Inflammatory macrophage treated with lipopolysaccharide for 4 hours (primary cell): ENCODE measurements around the gene ZC3H4.
"Not testable (repeated sequence)": the region's sequence is repeated elsewhere in the genome, so short reads cannot be mapped to it uniquely, and the experiment has no call there.

ENCODE experiments used
- DNase-seq: peaks from one replicate; pipeline ENCODE4 v3.0.0-alpha.2; 2020

Gene ZC3H4

DNA sequence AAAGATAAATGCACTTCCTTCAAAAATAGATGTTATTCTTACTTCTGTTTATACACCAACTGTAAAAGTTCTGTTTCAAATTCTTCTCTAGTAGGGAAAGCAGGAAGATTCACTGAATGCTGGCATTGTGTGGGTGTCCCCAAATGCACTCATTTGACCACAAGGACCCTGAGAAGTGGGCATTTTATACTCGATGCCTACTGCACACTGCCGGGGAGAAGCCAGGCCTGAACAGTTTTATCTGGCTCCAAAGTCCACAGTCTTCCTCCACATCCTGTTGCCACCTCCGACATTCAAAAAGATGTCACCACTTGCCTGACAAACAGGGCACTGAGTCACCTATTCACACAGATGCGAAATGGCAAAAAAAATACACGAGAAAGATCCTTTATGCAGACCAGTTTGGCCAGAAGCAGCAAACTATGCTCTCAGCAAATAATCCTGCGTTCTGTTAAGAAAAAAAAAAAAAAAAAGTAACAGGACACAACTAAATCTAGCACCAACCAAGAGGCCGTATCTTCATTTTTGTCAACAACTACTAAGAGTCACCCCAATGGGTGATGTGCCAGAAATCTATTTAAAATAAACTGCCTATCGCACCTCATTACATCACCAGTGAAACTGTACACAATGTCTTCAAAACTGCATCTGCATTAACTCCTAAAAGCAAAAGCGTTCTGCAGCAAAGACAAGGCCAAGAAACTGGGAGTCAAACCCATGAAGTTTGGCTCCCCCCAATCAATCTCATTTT lies 6.2 kb downstream of the ZC3H4 start:
- DNase-seq, result peak; percentile 41

GRCh38 chr19:47106821-47107201 lies 6.8 kb downstream of the ZC3H4 start:
- peak; percentile 37 for DNase-seq

DNA sequence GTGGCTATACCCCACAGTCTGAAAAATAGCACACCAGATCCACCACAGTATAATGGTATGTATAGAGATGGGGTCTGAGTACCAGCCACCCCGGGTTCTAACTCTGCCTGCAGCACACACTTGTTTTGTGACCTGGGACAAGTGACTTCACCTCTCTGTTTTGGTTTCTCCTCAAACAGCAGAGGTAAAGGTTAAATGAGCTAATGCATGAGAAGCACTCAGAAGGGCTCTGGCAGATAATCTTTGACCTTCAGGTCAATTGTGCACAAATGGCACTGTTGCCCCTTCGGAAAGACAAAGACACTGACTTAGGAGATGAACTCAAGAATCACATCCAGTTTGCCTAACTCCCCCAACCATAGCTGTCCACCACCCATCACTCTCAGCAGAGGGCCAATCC lies 7.7 kb downstream of the ZC3H4 start:
- no peak for DNase-seq

GRCh38 chr19:47104680-47105079 lies 8.9 kb downstream of the ZC3H4 start:
- no peak for DNase-seq

GRCh38 chr19:47102346-47103060 lies 11.1 kb downstream of the ZC3H4 start:
- DNase-seq, result no peak

DNA sequence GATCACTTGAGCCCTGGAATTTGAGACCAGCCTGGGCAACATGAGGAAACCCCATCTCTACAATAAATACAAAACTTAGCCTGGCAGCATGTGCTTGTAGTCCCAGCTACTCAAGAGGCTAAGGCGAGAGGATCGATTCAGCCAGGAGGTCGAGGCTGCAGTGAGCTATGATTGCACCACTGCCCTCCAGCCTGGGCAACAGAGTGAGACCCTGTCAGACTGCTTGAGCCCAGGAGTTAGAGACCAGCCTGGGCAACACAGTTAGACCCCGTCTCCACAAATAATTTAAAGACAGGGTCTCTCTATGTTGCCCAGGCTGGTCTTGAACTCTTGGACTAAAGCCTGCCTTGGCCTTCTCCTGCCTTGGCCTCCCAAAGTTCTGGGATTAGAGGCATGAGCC lies 12.5 kb downstream of the ZC3H4 start:
- DNase-seq, result not testable (repeated sequence)

DNA sequence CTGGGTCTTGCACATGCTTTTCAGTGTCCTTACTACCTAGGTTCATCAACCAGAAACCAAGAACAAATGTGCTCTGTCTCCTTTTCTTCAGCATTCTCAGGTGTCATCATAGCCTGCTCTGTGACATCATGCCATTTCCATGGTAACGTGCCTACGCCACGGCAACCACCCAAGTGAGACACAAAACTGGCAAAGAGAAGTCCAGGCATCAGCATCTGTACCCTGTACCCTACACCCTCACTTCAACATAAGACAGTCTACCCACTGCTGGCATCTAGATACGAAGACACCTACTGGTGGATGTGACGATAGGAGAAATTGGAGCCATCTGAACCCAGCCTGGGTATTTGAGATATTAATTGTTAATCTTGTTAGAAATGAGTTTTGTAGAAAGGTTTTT lies 13.3 kb downstream of the ZC3H4 start:
- no peak for DNase-seq

GRCh38 chr19:47099576-47100050 lies 14.0 kb downstream of the ZC3H4 start:
- no peak for DNase-seq

GRCh38 chr19:47098608-47099007 lies 15.0 kb downstream of the ZC3H4 start:
- DNase-seq, result no peak

- DNase-seq, result peak; percentile 74
Measured at GRCh38 chr19:47097396-47098201, 16.0 kb downstream of the ZC3H4 start.

DNA sequence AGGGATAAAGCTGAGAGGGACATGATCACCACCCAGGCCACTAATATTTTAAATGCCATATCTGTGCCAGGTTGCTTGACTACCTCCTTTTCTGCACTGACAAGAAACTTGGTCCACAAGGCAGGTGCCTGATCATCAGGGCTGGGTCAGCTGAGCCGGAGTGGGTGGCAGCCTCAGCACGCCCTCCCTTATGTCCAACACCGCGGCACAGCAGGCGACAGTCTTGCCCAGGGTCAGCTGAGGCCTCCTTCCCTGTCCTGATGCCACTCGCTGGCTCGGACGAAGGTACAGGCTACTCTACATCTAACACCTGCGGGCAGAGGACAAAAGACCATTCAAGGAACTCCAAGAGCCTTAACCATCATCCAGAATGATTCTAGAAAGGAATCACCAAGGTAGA lies 16.9 kb downstream of the ZC3H4 start:
- no peak for DNase-seq

GRCh38 chr19:47096100-47096704 lies 17.4 kb downstream of the ZC3H4 start:
- DNase-seq, result no peak

DNA sequence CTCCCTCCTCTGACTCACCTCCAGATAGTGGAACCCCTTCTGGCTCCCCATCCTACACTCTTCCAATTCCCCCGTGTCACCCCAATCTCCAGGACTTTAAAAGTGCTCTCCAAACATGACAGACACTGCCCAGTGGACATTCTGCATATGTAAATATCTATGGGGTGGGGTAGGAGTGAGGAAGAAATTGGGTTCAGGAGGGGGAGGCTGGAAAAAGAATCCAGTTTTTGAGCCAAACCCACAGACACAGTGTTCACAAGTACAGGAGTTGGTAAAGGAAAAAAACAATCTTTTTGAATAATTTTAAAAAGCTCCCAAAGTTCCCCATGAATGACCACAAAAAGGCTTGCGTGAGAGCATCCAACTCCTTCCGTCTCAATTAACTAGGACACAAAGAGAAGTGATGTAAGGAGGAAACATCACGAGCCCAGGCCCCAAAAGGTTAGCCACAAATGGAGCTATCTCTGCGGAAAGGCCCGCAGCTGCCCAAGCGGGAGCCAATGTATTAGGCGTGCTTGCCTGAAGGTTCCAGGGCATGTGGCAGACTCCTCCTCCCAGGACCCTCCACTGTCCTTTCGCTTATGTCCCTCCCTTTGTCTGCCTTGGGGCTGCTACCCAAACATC lies 18.0 kb downstream of the ZC3H4 start:
- peak; percentile 71 for DNase-seq

- no peak for DNase-seq
Measured at GRCh38 chr19:47094557-47095475, 18.8 kb downstream of the ZC3H4 start.

DNA sequence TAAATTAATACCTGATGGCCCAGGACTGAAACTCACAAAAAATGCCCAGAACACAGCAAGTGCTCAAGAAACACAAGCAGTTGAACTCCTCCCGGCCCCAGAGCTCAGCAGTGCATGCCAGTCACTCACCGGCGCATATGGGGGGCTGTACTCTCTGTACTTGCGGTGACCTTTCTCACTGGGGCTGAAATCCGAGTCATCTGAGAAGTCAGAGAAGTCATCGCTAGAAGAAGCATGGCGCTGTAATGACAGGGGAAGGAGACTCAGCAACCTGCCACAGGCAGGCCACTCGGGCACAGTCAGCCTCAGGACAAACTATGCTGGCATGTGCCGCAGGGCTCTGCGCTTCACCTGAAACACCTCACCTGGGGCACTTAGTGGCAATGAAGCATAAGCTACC lies 19.7 kb downstream of the ZC3H4 start:
- no peak for DNase-seq

DNA sequence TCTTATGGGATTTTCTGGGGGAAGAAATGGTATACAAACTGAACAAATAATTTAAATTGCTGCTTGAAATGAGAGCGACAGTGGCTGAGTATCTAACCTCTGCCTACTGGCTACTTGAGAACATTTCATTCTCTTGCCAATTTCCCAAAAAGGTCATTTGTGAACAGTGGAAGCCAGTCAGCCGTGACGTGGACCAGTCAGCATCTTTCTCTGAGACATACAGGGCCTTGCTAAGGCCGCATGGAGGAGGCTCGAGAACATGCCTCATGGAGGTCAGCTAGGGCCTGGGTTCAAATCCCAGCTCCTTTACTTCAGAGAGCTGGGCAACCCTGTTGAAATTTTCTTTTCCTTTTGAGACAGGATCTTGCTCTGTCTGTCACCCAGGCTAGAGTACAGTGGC lies 20.3 kb downstream of the ZC3H4 start:
- no peak for DNase-seq

DNA sequence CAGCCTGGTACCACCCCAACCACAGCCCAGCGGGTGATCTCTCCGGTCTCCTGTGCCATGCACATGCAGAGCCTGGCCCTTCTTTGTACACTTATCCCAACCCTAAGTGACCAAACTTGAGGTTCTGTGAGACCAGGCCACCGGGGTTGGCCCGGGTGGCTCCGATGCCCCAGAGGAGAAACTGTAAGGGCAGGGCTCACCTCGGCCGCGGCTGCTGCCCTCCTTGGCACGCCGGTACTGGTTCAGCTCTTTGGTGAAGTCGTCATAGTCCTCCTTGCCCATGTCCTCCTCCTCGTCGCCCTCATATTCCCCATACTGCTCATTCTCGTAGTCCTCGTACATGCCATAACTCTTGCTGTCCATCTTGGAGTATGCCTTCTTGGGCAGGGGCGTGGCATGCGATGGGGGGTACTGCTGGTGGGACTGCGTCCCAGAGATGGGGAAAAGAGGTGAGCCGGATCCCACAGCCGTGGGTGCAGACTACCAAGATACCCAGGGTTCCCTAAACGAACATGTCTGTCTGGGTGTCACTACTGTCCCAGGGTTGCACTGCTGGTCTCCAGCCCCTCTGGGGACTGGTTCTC lies 23.7 kb downstream of the ZC3H4 start:
- no peak for DNase-seq

DNA sequence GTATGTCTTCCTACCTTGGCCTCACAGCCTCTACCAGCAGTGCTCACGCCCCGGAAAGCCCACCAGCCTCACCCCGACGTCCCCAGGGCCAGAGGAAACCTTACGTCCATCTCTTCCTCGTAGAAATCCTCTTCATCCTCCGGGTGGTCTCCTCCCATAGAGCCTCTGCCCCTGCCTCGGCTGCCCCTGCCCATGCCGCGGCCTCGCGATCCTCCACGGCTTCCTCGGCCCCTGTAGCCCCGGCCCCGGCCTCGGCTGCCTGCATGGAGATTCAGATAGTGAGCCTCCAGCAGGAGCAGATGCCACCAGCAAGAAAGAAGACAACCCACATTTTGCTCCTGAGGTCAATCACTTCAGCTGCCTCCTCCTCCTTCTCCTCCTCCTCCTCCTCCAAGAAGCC lies 27.3 kb downstream of the ZC3H4 start:
- no peak for DNase-seq

- DNase-seq, result no peak
Measured at GRCh38 chr19:47084879-47085439, 28.6 kb downstream of the ZC3H4 start.

- DNase-seq, result no peak
Measured at GRCh38 chr19:47082493-47082892, 31.1 kb downstream of the ZC3H4 start.

GRCh38 chr19:47081095-47081494 lies 32.5 kb downstream of the ZC3H4 start:
- DNase-seq, result no peak
